GM19397 (cell line): Measurements from ENCODE around the gene TCF12.

Experiments
- ATAC-seq: cut with Tn5 transposase; IDR thresholded peaks from one replicate; pipeline ENCODE4 v1.9.1; 2021; ENCODE audit warnings: mild to moderate bottlenecking, moderate library complexity; ENCODE audit not compliant: unreplicated experiment

TCF12 gene

GRCh38 chr15:57203906-57204305, 285.5 kb downstream of the TCF12 start:
- no peak for ATAC-seq

GRCh38 chr15:57205027-57205855, 286.8 kb downstream of the TCF12 start:
- no peak for ATAC-seq

- no peak for ATAC-seq
Measured at GRCh38 chr15:57205996-57206395, 287.6 kb downstream of the TCF12 start.

- no peak for ATAC-seq
Measured at GRCh38 chr15:57213862-57214261, 295.4 kb downstream of the TCF12 start.

GRCh38 chr15:57215326-57215725, 296.9 kb downstream of the TCF12 start:
- ATAC-seq: no peak

GRCh38 chr15:57215881-57216280, 297.4 kb downstream of the TCF12 start:
- no peak for ATAC-seq

- ATAC-seq: no peak
Measured at GRCh38 chr15:57216288-57216687, 297.8 kb downstream of the TCF12 start.

GRCh38 chr15:57217778-57218598, 299.5 kb downstream of the TCF12 start:
- no peak for ATAC-seq

GRCh38 chr15:57218826-57219576, 300.6 kb downstream of the TCF12 start:
- no peak for ATAC-seq

GRCh38 chr15:57220205-57220604, 301.8 kb downstream of the TCF12 start:
- no peak for ATAC-seq

- ATAC-seq: no peak
Measured at GRCh38 chr15:57221134-57221533, 302.7 kb downstream of the TCF12 start.

- no peak for ATAC-seq
Measured at GRCh38 chr15:57223345-57223744, 304.9 kb downstream of the TCF12 start.

GRCh38 chr15:57223887-57224286, 305.4 kb downstream of the TCF12 start:
- ATAC-seq: no peak

- ATAC-seq: no peak
Measured at GRCh38 chr15:57224664-57225063, 306.2 kb downstream of the TCF12 start.

- ATAC-seq: no peak
Measured at GRCh38 chr15:57227166-57227565, 308.7 kb downstream of the TCF12 start.

- no peak for ATAC-seq
Measured at GRCh38 chr15:57227899-57228298, 309.5 kb downstream of the TCF12 start.

- ATAC-seq: no peak
Measured at GRCh38 chr15:57228395-57228794, 310.0 kb downstream of the TCF12 start.

- ATAC-seq: no peak
Measured at GRCh38 chr15:57229051-57229450, 310.6 kb downstream of the TCF12 start.

GRCh38 chr15:57231559-57231958, 313.1 kb downstream of the TCF12 start:
- no peak for ATAC-seq

- ATAC-seq: no peak
Measured at GRCh38 chr15:57234156-57234555, 315.7 kb downstream of the TCF12 start.

GRCh38 chr15:57235186-57235585, 316.7 kb downstream of the TCF12 start:
- no peak for ATAC-seq
